GM21723 (cell line): ENCODE results near the gene KIRREL3.

Experiments used
- ATAC-seq: cut with Tn5 transposase; IDR thresholded peaks from one replicate; pipeline ENCODE4 v1.9.1; 2021; ENCODE audit warnings: mild to moderate bottlenecking, moderate library complexity; ENCODE audit not compliant: unreplicated experiment

The KIRREL3 gene

DNA sequence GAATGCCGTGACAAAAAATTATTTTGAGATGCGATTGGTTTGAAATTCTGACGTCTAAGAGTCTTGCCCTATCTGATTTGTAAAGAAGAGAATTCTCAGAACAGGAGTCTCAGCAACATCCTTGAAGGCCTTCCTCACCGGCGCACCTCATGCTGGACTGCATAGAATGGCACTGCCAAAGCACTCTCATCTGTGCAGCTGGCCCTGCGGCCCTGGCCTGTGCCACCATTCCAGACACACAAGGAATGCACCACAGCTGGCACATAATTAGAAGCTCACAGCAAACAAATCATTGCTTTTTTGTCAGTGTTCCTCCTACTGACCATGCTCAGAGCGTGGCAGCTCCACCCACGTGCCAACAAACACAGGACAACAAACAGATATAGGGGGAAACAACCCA is 166.0 kb downstream of the KIRREL3 start:
- no peak for ATAC-seq

DNA sequence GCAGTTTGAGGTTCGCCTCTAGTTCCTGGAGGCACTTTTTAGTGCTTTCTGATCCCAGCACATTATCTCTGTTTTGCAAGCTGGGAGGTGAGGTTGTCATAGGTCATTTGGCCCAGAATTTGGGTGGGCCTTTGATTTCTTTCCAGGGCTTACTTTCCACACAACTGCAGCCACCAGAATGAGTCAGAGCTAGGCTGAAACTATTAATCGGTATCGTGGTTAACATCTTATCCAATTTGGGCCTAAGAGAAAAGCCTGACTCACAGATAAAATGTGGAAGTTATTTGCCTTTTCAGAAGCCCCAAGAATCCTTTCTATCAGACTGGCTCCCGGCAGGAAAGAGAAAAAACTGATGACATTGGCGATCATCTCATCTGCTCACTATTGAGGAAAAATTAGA is 166.4 kb downstream of the KIRREL3 start:
- no peak for ATAC-seq

DNA sequence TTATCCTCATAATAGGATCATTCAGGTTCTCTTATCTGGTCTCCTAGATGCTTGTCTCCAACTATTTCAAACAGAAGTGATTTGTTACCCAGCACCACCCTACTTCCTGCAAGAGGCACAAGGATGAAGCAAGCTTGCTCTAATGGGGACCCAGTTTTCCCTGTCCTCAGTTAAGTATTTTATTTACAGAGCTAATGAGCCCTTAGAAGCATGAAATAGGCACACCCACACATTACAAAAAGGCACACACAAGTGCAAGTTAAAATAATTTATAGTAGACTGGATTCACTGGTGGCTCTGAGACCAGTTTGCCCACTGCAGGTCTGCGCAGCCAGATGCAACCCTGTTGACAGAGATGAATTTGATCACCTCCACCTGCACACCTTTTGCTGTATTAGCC is 167.5 kb downstream of the KIRREL3 start:
- no peak for ATAC-seq

DNA sequence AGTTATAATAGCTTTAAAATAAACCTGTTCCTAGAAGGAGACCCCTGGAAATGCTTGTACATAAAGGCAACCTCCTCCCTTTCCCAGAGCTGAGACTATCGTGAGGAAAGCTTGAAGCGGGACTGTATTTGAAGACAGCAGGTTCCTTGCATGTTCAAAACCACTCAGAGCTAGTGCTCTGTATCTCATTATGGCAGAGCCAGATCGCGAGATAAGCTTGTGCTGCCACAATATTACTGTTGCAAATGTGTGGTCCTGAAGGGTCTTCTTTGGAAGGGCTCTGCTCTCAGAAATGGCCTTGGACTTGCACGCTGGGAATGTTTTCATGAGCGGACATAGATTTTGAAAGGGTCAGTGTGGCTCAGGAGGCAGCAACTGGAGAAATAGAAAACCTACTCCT is 168.2 kb downstream of the KIRREL3 start:
- no peak for ATAC-seq

DNA sequence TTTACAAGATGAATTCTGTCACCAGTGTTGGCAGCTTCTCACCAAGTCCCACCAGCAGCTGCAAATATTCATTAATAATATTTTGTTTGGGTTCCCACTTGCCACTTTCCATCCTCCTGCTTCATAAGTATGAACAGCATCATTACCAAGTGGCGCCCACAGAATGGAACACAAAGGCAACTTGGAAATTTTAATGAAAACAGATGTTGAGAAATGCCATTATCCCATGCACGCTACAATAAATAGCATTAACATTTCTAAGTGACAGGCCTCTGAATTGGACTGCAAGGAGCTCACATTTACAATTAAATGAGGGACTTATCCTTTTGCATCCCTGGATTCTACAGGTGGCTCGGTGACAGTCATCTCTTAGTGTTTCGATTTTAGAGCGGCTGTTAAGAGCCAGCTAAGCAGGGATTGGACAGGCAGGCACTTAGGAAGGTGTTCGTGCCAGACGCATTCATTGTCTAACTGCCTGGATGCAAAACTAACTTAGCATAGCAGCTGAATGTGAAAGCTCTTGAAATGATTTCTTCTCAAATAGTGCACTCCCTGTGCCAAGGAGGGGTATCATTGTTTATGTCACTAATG is 170.3 kb downstream of the KIRREL3 start:
- ATAC-seq: no peak

DNA sequence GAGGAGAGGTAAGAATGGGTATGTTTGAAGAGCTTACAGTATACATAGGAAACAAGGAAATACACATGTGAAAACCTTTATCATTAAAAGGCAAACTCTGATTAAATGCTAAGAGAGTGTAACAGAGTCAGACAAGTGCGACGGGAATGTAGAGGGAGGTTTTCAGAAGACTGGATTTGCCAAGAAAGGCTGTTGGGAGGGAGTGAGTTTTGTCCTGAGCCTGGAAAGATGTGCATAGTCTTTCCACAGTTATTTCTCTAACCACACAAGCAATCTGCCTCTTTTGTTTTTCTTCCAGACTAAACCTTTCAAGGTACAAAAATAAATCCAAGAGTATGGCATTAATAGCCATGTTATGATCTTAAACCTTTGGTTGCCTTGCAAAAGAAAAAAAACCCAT is 170.9 kb downstream of the KIRREL3 start:
- no peak for ATAC-seq

DNA sequence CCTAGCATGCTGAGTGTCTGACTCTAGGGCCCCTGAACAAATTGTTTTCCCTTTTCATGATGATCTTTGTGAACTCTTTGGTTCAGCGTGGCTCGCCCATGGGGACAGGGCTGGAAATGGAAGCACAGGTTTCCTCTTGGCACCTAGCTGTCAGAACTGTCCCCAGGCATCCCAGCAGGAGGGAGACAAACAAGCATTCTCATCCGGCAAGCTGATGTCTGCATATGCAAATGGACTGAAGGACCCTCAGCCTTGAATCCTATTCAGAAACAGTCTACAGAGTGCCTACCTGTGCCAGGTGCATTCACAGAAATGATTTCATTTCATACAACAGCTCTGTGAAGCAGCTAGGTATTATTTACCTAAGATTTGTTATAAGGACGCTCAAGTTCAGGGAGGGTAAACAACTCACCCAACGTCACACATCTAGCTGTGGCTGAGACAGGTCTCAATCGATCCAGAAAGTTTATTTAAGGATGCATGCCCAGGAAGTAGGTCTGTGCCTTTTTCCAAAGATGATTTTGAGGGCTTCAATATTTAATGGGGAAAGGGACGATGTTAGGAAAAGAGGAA is 176.4 kb downstream of the KIRREL3 start:
- ATAC-seq: no peak

DNA sequence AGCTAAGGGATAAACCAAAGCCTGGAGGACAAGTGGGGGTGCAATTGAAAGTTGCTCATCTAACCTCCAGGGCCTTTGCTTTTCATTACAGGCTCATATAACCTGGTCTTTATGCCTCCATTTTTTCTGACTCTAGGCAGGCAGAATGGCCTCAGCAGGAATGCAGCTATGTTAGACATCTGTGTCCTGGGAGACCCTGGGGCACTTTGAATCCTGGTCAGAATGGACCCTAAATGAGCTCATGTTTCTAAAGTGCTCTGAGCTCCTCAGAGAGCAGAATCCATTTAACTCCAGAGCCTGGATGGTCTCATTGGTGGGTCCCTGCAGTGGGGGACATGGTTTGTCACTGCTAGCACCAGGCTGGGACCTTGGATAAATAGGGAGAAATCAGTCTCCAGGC is 177.3 kb downstream of the KIRREL3 start:
- no peak for ATAC-seq

DNA sequence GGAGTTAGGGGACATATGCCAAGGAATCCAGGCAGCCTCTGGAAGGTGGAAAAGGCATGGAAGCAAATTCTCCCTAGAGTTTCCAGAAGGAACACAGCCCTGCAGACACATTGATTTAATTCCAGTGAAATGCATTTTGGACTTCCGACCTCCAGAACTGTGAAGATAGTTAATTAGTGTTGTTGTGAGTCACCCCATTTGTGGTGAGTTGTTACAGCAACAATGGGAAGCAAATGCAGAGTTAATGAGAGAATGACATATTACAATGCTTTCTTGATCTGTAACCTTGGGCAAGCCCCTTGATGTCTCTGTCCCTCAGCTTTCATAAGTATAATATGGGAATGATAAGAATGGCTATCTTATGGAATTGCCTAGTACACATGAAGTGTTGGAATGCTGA is 178.7 kb downstream of the KIRREL3 start:
- ATAC-seq: no peak

DNA sequence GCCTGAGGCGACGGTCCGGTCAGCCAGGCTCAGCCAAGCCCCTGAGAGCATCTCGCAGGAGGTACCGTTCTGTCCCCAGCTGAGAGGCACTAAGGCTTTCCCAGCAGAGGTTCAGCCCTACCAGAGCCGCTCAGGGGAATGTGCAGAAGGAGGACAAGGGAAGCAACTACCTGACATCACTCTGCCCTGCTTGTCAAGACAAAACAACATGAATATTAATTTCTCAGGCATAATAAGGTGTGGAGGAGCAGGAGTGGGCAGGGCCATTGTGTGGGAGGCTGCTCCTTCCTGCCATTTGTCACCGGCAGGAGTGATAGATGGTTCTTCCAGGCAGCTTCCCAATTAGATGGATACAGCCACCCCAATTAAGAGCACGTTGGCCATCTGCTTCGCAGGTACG is 181.4 kb downstream of the KIRREL3 start:
- ATAC-seq: no peak

DNA sequence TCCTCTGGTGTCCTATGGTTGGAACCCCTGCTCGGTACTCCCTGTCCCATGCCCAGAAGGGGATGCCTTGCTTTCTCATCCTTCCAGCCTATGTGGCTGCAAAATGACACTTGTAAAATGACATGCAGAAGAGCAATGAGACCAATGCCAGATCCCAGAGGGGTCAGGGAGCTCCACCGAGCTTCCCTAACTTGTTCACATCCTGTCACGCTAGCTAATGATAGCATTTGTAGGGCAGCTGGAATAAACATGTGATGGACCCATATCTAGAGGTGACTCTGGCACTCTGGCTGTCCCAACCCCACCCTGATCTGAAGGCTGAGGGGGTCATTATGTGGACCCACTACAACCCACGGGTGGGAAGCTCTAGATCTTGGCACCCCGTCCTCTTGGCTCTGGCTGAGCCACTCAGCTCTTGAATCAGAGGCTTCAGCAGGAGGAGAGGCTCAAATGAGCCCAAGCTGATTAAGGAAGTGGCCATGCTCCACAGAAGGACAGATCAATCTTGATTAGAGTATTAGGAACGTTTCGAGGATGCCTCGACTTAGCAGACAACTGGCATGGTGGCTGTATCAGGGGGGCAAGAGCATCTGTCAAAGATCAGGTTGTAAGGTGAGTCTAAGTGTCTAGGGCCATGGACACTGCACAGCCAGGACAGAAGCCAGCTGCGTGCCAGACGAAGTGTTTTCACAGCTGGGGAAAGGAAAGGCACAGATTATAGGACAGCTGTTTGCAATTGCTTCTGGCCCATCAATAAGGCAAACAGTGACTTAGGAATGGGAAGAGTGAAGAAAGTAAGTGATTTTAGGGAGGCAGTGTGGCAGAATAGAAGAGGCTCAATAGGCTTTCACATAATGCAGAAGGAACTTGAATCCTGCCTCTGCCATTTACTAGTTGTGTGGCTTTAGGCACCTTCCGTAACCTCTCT is 182.8 kb downstream of the KIRREL3 start:
- no peak for ATAC-seq

DNA sequence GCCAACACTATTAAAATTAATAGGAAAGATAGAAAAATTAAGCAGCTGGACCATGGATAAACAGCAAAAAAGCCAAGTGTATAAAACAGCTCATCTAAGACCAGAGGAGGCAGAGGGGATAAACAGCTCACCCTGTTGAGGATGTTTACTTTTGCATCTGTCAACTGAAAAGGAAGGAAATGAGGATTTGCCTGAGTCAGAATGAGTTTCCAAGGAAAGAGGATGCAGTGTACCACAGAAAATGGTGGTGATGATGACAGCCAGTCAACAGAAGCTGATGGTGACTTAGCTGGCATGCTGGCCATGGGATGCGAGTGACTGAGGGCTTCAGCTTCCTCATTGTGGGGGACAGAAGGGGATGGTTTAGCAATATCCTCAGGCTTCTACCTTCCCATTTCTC is 183.5 kb downstream of the KIRREL3 start:
- no peak for ATAC-seq

DNA sequence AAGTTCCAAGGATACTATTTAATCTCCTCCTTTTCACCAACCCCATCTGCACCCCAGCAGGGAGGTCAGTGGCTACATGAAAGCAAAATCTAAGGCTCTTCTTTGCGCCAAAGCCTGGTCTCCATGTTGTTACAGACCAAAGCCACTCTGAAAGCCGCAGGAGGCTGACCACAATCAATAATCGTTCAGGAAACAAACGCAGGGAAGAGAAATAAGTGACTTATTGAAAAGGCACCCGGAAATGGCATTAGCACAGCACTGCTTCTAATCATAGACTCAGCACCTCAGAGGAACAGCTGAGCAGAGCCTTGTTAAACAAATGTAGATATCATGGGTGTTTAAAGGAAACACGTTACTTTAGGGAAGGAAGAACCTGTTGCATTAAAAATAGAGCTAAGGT is 183.9 kb downstream of the KIRREL3 start:
- ATAC-seq: no peak

DNA sequence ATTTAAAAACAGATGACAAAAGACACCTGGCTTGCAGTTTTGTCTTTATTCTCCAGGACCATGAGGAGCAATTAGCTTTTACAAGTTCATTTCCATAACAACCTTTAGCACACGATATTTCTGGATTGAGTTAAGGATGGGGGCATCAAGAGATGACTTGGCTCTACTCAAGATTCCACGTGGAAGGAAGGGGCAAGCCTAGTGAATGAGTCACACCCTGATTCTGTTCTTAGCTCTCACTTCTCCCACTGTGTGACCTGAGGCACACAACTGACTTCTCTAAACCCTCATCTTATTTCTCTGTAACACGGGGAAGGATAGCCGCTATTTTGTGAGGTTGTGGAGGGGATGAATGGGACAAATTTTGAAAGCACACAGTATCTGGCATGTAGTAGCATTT is 185.5 kb downstream of the KIRREL3 start:
- ATAC-seq: no peak

DNA sequence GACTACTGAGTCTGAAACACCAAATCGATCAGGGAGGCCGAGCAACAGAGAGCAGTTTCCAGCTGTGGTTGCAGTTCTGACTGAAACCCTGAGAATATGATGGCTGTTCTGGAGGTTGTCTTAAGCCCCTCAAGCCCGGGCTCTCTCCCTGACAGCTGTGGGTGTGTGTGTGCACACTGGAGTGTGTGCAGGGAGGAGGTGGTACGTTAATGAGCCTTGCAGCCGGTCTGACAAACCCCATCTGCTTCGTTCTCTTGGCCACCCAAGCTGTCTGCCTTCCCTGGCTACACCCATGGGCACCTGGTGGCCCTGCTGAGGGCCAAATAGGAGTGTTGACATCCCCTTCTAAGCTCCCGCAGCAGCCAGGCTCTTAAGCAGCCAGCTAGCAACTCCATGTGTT is 189.8 kb downstream of the KIRREL3 start:
- ATAC-seq: no peak

DNA sequence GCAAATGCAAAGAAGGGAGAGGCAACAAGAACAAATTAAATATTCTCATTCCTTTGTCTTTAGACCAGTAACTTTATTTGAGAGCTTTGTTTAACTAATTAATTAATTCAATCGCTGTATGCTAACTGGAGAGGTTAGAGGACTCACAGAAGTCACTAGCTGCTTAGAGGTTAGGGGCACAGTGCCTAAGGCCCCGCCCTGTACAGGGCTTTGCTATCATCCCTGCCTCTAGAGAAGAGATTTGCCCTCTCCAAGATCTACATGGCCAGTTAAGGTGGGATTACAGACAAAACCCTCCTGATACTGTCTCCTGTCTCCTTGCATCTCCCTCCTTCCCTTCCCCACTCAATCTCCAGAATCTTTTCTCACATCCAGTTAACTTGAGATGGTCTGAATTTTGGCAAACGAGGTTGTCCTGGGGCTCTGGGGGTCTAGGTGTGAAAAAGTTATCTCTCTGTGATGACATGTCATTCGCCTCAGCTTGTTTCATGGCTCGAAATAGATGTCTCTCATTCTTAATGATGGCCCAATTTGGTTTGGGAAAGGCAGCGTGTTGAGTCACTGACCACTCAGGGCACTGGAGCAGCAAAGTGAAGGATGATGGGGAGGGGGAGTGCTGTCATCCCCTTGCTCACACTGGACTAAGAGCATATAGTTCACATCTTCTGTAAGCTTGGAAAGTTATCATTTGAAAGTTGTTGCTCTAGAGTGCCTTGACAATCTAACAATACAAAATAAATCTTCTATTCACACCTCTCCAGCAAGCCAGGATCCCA is 190.9 kb downstream of the KIRREL3 start:
- no peak for ATAC-seq

DNA sequence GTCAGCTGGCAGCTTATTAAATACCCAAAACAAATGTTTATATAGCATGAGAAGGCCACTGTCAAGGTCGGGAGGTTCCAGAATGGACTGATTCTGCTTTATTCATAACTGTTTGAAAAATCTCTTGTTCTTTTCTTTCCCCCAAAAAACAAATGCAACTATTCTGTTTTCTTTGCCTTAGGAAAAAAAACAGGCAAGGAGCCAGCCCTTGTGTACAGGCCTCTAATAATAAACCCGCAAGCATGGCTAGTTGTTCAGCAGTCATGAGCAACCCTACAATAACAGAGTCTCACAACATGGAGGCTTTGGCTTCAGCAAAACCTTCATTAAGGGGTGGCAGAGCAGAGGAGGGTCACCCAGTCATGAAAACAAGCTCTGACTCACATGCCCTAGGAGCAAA is 191.7 kb downstream of the KIRREL3 start:
- no peak for ATAC-seq

DNA sequence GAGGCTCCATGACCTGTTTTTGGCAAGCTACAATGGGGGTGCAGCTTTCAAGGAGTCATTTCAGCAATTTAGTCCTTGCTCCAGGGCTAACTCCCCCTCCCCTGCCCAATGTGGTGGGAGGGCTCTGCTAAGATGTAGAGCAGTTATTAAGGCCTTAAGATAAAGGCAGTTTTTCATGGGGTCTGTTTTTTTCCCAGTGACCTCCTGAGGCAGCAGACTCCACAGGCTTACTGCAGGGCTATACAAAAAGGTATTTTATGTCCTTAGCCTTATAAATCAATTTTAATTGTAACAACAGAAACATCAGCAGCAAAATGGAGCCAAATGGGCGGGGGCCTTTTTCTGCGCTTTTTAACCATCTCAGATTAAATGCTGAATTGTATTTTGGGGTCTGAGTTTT is 192.3 kb downstream of the KIRREL3 start:
- ATAC-seq: no peak

DNA sequence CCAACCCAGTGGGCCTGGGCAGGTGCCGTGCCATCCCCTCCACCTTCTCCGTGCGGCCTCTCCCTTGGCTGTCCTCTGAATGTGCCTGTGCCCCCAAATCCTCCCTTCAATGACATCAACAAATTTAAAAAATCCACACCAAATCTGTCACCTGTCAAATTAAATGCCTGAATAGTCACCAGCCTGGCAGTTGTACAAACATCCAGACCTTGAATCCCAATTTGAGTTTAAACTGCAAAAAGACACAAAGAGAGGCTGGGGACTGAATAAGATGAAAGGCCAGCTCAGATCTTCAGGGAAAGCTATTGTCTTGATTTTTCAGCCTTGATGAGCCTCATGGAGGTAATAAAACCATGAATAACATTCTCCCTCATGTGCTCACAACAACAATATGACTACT is 194.7 kb downstream of the KIRREL3 start:
- no peak for ATAC-seq

DNA sequence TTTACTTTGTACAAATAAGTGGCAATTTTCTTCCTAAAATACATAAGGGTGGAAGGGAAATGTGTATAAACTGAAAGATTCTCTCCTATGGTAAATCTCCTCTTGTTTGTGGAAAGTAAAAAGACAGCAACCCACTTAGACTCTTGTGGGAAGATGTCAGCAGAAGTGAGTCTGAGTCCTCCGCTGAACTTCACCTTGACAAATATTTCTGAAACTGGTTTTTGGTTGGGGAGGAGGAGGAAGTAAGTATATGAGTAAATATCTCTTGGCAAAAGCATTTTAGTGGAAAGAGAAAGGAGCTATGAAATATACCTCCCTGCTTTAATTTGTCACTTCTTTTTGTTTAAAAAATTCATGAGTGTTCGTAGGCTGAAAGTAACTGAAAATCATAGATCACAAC is 196.2 kb downstream of the KIRREL3 start:
- no peak for ATAC-seq

DNA sequence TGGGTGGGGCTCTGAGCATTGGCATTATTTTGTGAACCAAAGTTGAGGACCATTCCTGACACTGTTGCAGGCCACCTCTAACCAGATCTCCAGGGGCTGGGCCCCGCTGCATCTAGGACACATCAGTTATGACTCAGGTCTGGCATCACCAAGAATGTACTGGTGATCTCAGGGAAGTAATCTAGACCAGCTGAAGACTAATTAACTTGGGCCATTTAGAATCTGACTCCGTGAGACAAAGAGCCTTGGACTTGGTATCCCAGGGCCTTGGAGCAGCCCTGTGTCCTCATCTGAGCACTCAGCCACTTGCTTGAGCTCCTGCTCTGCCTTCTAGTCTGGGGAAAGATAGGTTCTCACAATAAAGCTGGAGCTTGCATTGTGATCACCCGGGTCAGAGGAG is 200.6 kb downstream of the KIRREL3 start:
- ATAC-seq: no peak
